K562 (cell line): Measurements from ENCODE around the gene CDH1. TPM values are rescaled to one million over a fixed set of nuclear protein-coding genes. Genes with fewer than 3 reads are reported as not detected.

Experiments
- EP300 ChIP-seq: IDR thresholded peaks from 2 replicates; pipeline ENCODE4 v1.6.1; 2012; ENCODE audit warnings: low read length, improper control_type of control experiment
- L3MBTL2 ChIP-seq: fragments of 450-650 bp; IDR thresholded peaks from 2 replicates; pipeline ENCODE4 v1.6.1; 2016; ENCODE audit warnings: mild to moderate bottlenecking, moderate library complexity
- MTA3 ChIP-seq: fragments of 450-650 bp; formaldehyde crosslinking; IDR thresholded peaks from 2 replicates; pipeline ENCODE4 v1.6.1; 2017; ENCODE audit warnings: mild to moderate bottlenecking, borderline replicate concordance
- NFATC3 ChIP-seq: fragments of 450-650 bp; IDR thresholded peaks from 2 replicates; pipeline ENCODE4 v1.6.1; 2017; ENCODE audit warnings: mild to moderate bottlenecking
- NFE2L1 ChIP-seq: fragments of 450-650 bp; IDR thresholded peaks from 2 replicates; pipeline ENCODE4 v1.6.1; 2016; ENCODE audit warnings: missing genetic modification characterization, low read depth, mild to moderate bottlenecking, missing compliant biosample characterization, moderate library complexity, borderline replicate concordance
- UBTF ChIP-seq, 2 experiments: IDR thresholded peaks; 2 replicates each; pipeline ENCODE4 v1.6.1; 2012; ENCODE audit warnings: improper control_type of control experiment in 2 of 2, low read depth in 2 of 2, low read length in 2 of 2, borderline replicate concordance in 1 of 2
- ZMIZ1 ChIP-seq, 2 experiments: fragments of 150-350 bp in 1 of 2; IDR thresholded peaks; 2 replicates each; pipeline ENCODE4 v1.6.1; 2012 to 2016; ENCODE audit warnings: low read depth in 2 of 2, low read length in 2 of 2, mild to moderate bottlenecking in 1 of 2, moderate library complexity in 1 of 2
- ZNF766 ChIP-seq: fragments of 200-800 bp; sonication (Bioruptor generic); conservative IDR thresholded peaks from 2 replicates; pipeline ENCODE4 v1.6.1; 2016; ENCODE audit warnings: missing genetic modification characterization, missing compliant biosample characterization
- polyA plus RNA-seq, 8 experiments: library from polyadenylated mRNA; depleted of rRNA in 4 of 8; stranded (reverse) in 5 of 8; unstranded in 3 of 8; fragments of >200 nt; fragmentation: Nextera tagmentation in 2 of 8; fragmentation: Illumina TruSeq in 1 of 8; extraction: Ambion mirVana in 2 of 8; extraction: Trizol in 1 of 8; gene quantifications; 2 replicates each; pipeline versions ENCODE4 v1.2.1 to v1.2.3, GENCODE V29; 2011 to 2014; ENCODE audit warnings: inconsistent platforms in 1 of 8, missing spikeins in 1 of 8
- total RNA-seq, 7 experiments: library from RNA; depleted of rRNA in 6 of 7; stranded (reverse); fragments of >200 nt in 6 of 7; fragmentation: Illumina TruSeq in 2 of 7; extraction: Trizol in 2 of 7; gene quantifications; 2 replicates each; pipeline versions ENCODE4 v1.2.1 to v1.2.3, GENCODE V29; 2011 to 2021; ENCODE audit warnings: low replicate concordance in 1 of 7
- TF ChIP-seq, protein P1 (sequence below): fragments of 450-650 bp; IDR thresholded peaks from 2 replicates; pipeline ENCODE4 v1.6.1; 2016
- TF ChIP-seq, protein P2 (sequence below): fragments of 250-450 bp; sonication (Bioruptor Pico); IDR thresholded peaks from 2 replicates; pipeline ENCODE4 v1.8.0; 2021; ENCODE audit warnings: borderline replicate concordance, mild to moderate bottlenecking, moderate library complexity; ENCODE audit not compliant: poor library complexity, severe bottlenecking

Gene CDH1
- total and polyA plus RNA-seq, 9 of the 15 experiments (the other 6 are each of a cell fraction or from before 2014, with no cell fraction given) = 0.01 to 0.69 TPM; not detected in 7

GRCh38 chr16:68772030-68772681, 35.1 kb downstream of the CDH1 start (continued):
- TF ChIP-seq NFATC3 (no peak), L3MBTL2 (0 out of 2 replicates have a peak, but pooled peaks have one; percentile 12), NFE2L1 (tag) (no peak), EP300 (peak; percentile 59), ZNF766 (0 out of 2 replicates have a peak, but pooled peaks have one; percentile 45), UBTF (IDR thresholded peaks at IDR 0.05; ENCODE audit: borderline replicate concordance in 1 of 2, low read depth in 2 of 2, low read length in 2 of 2) (no peak), MTA3 (no peak), ZMIZ1 (IDR thresholded peaks at IDR 0.05; ENCODE audit: low read depth in 2 of 2, low read length in 2 of 2) (peak in 1 of 2 experiments; percentile 58; a peak in 1 of 4 replicates)
- TF ChIP-seq, protein P1, sequence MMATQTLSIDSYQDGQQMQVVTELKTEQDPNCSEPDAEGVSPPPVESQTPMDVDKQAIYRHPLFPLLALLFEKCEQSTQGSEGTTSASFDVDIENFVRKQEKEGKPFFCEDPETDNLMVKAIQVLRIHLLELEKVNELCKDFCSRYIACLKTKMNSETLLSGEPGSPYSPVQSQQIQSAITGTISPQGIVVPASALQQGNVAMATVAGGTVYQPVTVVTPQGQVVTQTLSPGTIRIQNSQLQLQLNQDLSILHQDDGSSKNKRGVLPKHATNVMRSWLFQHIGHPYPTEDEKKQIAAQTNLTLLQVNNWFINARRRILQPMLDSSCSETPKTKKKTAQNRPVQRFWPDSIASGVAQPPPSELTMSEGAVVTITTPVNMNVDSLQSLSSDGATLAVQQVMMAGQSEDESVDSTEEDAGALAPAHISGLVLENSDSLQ = peak; percentile 31; the same call in 1 of the 2 replicates
- TF ChIP-seq, protein P2, sequence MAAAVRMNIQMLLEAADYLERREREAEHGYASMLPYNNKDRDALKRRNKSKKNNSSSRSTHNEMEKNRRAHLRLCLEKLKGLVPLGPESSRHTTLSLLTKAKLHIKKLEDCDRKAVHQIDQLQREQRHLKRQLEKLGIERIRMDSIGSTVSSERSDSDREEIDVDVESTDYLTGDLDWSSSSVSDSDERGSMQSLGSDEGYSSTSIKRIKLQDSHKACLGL (CRISPR knock-in tag) = no peak
